Ascending aorta (tissue), 2 donors: Measurements from ENCODE around the gene CAB39L. TPM values are rescaled to one million over a fixed set of nuclear protein-coding genes. Genes with fewer than 3 reads are reported as not detected.

Experiments used
- DNase-seq, 2 donors: peaks; one replicate each; pipeline ENCODE4 v3.0.0-alpha.2; 2019; ENCODE audit warnings: low spot score in 2 of 2
- H3K27ac ChIP-seq, 2 donors: fragments of 200-600 bp; sonication (generic); one replicate each; pipeline ENCODE4 v1.5.1; 2016 to 2017; ENCODE audit warnings: mild to moderate bottlenecking in 1 of 2
- H3K27me3 ChIP-seq: fragments of 200-600 bp; sonication (generic); one replicate; pipeline ENCODE4 v1.5.1; 2017
- H3K36me3 ChIP-seq, 2 donors: fragments of 200-600 bp; sonication (generic); one replicate each; pipeline ENCODE4 v1.5.1; 2016
- H3K4me1 ChIP-seq, 2 donors: fragments of 200-600 bp; sonication (generic); one replicate each; pipeline ENCODE4 v1.5.1; 2016 to 2017; ENCODE audit warnings: mild to moderate bottlenecking in 1 of 2
- H3K4me3 ChIP-seq, 2 donors: fragments of 200-600 bp; sonication (generic); one replicate each; pipeline ENCODE4 v1.5.1; 2016 to 2017; ENCODE audit warnings: mild to moderate bottlenecking in 1 of 2
- H3K9me3 ChIP-seq, 2 donors: fragments of 200-600 bp; sonication (generic); one replicate each; pipeline ENCODE4 v1.5.1; 2016
- CTCF ChIP-seq, 3 experiments: fragments of 200-600 bp in 2 of 3; fragments of 450-650 bp in 1 of 3; sonication (generic) in 2 of 3; IDR thresholded peaks; one replicate each; pipeline ENCODE4 v1.5.1; 2016 to 2019; ENCODE audit warnings: antibody characterized with exemption in 3 of 3, mild to moderate bottlenecking in 1 of 3, moderate library complexity in 1 of 3
- intact Hi-C: fragments of 100-400 bp; cut with DNase I; formaldehyde crosslinking; loops from one replicate; pipeline ENCODE4 v1.15.1; 2023
- total RNA-seq: library from RNA; depleted of rRNA; stranded (reverse); fragments of >200 nt; gene quantifications from one replicate; pipeline ENCODE4 v1.1.0, GENCODE V29; 2016

Gene CAB39L
- total RNA-seq, 1 donor from 2014 or later, result 30.1 TPM

DNA sequence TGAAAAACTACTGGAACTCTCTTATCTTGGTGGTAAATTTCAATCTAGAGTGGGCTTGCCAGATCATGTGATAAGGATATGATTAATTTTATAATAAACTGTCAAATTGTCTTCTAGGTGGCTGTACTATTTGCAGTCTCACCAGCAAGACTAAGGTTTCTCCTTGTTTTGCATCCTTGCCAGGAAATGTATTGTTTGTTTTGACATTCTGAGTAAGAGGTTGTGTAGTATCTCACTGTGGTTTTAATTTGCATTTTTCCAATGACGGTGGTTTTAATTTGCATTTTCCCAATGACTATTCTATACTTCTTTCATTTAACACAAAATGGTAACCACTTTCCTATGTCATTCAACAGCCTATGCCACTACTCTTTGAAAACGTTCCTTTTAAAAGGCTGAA lies 2.0 kb downstream of the CAB39L start:
- TF ChIP-seq CTCF (IDR thresholded peaks at IDR 0.05), result no peak
- Histone ChIP-seq H3K27ac (no peak overlapping the region), H3K9me3 (no peaks in the 10 kb centered on the region), H3K4me3 (no peak overlapping the region), H3K27me3 (no peaks in the 10 kb centered on the region), H3K4me1 (peaks cover 2 to 13% of the 10 kb centered on the region in 2 donors), H3K36me3 (no peaks in the 10 kb centered on the region)
- intact Hi-C loops, result loop anchor here (2.0 to 10.0 kb wide), 5 partner anchors 85 to 1207 kb away; partner anchors contain the start of genes CDADC1, FNDC3A, ITM2B and KPNA3
- DNase-seq, result no peak

- no peaks in the 10 kb centered on the region for H3K27me3 ChIP-seq
- no peak overlapping the region for H3K4me3 ChIP-seq
- no peak overlapping the region for H3K27ac ChIP-seq
- no peak for TF ChIP-seq CTCF (IDR thresholded peaks at IDR 0.05)
- no peaks in the 10 kb centered on the region for H3K9me3 ChIP-seq
- DNase-seq, result no peak
- H3K36me3 ChIP-seq, result no peaks in the 10 kb centered on the region
- intact Hi-C loops, result loop anchor here (5.0 to 10.0 kb wide), 4 partner anchors 194 to 1207 kb away; partner anchors contain the start of genes CDADC1, FNDC3A, ITM2B and KPNA3
- H3K4me1 ChIP-seq, result peaks cover 0 to 16% of the 10 kb centered on the region in 2 donors
These were observed 2.6 kb downstream of the CAB39L start for GRCh38 chr13:49441312-49441711.

- Histone ChIP-seq H3K4me1 (peaks cover 0 to 4% of the 10 kb centered on the region in 2 donors), H3K9me3 (no peaks in the 10 kb centered on the region), H3K4me3 (no peak overlapping the region), H3K27me3 (no peaks in the 10 kb centered on the region), H3K36me3 (no peaks in the 10 kb centered on the region), H3K27ac (no peak overlapping the region)
- TF ChIP-seq CTCF (IDR thresholded peaks at IDR 0.05), result no peak
- intact Hi-C loops, result loop anchor here (5.0 to 10.0 kb wide), 4 partner anchors 192 to 1205 kb away; partner anchors contain the start of genes CDADC1, FNDC3A, ITM2B and KPNA3
- DNase-seq, result no peak
These were observed 4.3 kb downstream of the CAB39L start for GRCh38 chr13:49439609-49440008.

- no peak for DNase-seq
- Histone ChIP-seq H3K27ac (no peak overlapping the region), H3K36me3 (peaks cover 0 to 5% of the 10 kb centered on the region in 2 donors), H3K4me3 (no peak overlapping the region), H3K9me3 (no peaks in the 10 kb centered on the region), H3K27me3 (no peaks in the 10 kb centered on the region), H3K4me1 (peaks cover 0 to 4% of the 10 kb centered on the region in 2 donors)
- intact Hi-C loops, result loop anchor here (1.0 to 2.0 kb wide), 2 partner anchors 37 to 137 kb away; no protein-coding TSS in a partner anchor
- TF ChIP-seq CTCF (IDR thresholded peaks at IDR 0.05), result no peak
These were observed 6.2 kb downstream of the CAB39L start for GRCh38 chr13:49437705-49438104.

GRCh38 chr13:49436890-49437289 lies 7.0 kb downstream of the CAB39L start:
- peaks cover 0 to 10% of the 10 kb centered on the region in 2 donors for H3K36me3 ChIP-seq
- no peaks in the 10 kb centered on the region for H3K27me3 ChIP-seq
- DNase-seq, result peak in 1 of 2 donors; percentile 71
- H3K27ac ChIP-seq, result peak overlapping the region; percentile 28 to 30
- intact Hi-C loops, result loop anchor here (1.0 to 2.0 kb wide), 2 partner anchors 36 to 137 kb away; no protein-coding TSS in a partner anchor
- H3K4me1 ChIP-seq, result peaks cover 0 to 4% of the 10 kb centered on the region in 2 donors
- no peak overlapping the region for H3K4me3 ChIP-seq
- H3K9me3 ChIP-seq, result no peaks in the 10 kb centered on the region
- peak; percentile 37 to 50 (median 46) for TF ChIP-seq CTCF (IDR thresholded peaks at IDR 0.05)
